ENCODE data around the gene SF3B4. TPM values are rescaled to one million over a fixed set of nuclear protein-coding genes. Genes with fewer than 3 reads are reported as not detected.

SF3B4 gene
- total and polyA plus RNA-seq, 2 of the 8 experiments (the other 6 are each of a cell fraction or from before 2014, with no cell fraction given) = 81.1 to 122 TPM

- no peak overlapping the region for H4K8ac ChIP-seq (ENCODE audit: extremely low read depth, insufficient read depth, low read length)
- peaks cover 0 to 16% (median 10%) of the 10 kb centered on the region in 4 experiments; a peak in 5 of 8 replicates for H3K36me3 ChIP-seq (ENCODE audit: control insufficient read depth in 2 of 4, insufficient read depth in 4 of 4, low read length in 3 of 4)
- FAIRE-seq (no peak), DNase-seq (ENCODE audit: low read depth in 1 of 2, low spot score in 2 of 2) (no peak)
- H3K4me3 ChIP-seq (ENCODE audit: extremely low read depth in 1 of 4, insufficient read depth in 2 of 4, low read depth in 3 of 4, low read length in 4 of 4) = no peak overlapping the region
- no peaks in the 10 kb centered on the region for H3K27me3 ChIP-seq (replicated peaks in 1 of 4; ENCODE audit: control insufficient read depth in 3 of 4, extremely low read depth in 1 of 4, insufficient read depth in 3 of 4, low read length in 3 of 4)
- H3K9me3 ChIP-seq (ENCODE audit: insufficient read depth in 2 of 2, low read depth in 1 of 2, low read length in 1 of 2) = no peaks in the 10 kb centered on the region
- no peaks in the 10 kb centered on the region for H3K4me1 ChIP-seq (replicated peaks in 1 of 4; ENCODE audit: control insufficient read depth in 3 of 4, insufficient read depth in 4 of 4, low read length in 3 of 4)
- H2BK5ac ChIP-seq (ENCODE audit: low read depth, low read length) = no peak overlapping the region
- H3K23me2 ChIP-seq (ENCODE audit: low read depth, low read length) = no peaks in the 10 kb centered on the region
- TF ChIP-seq TCF12 (IDR thresholded peaks at IDR 0.05; ENCODE audit: low read depth, low read length) = no peak
- no peak for TF ChIP-seq NANOG (IDR thresholded peaks at IDR 0.05; ENCODE audit: insufficient read depth, low read depth, low read length, poor library complexity, severe bottlenecking)
- no peak for TF ChIP-seq GABPA (IDR thresholded peaks at IDR 0.05; ENCODE audit: borderline replicate concordance, insufficient read depth, low read length)
- no peak for TF ChIP-seq TEAD4 (IDR thresholded peaks at IDR 0.05; ENCODE audit: low read depth, low read length)
- no peak for TF ChIP-seq TBP (IDR thresholded peaks at IDR 0.05; ENCODE audit: low read depth, low read length)
- no peak for TF ChIP-seq JUND (IDR thresholded peaks at IDR 0.05; ENCODE audit: low read length)
- TF ChIP-seq CHD1 (IDR thresholded peaks at IDR 0.05; ENCODE audit: low read depth, low read length) = no peak
- TF ChIP-seq HDAC6 (IDR thresholded peaks at IDR 0.05; ENCODE audit: low read depth, low read length) = no peak
- no peak for TF ChIP-seq KDM1A (IDR thresholded peaks at IDR 0.05; ENCODE audit: borderline replicate concordance, low read length)
- no peak for TF ChIP-seq BRCA1 (IDR thresholded peaks at IDR 0.05; ENCODE audit: low read depth, low read length)
- no peak for TF ChIP-seq TAF1 (IDR thresholded peaks at IDR 0.05; ENCODE audit: low read depth, low read length)
- no peak for TF ChIP-seq POLR2AphosphoS5 (IDR thresholded peaks at IDR 0.05; ENCODE audit: low read depth, low read length)
- TF ChIP-seq MAFK (IDR thresholded peaks at IDR 0.05; ENCODE audit: low read depth, low read length) = no peak
- TF ChIP-seq KDM4A (IDR thresholded peaks at IDR 0.05; ENCODE audit: low read depth, low read length, severe bottlenecking) = no peak
- TF ChIP-seq BCL11A (IDR thresholded peaks at IDR 0.05; ENCODE audit: low read depth in 2 of 2, low read length in 2 of 2) = no peak
- H2BK120ac ChIP-seq (replicated peaks; ENCODE audit: low read depth, low read length) = no peak overlapping the region
- no peak overlapping the region for H2BK15ac ChIP-seq (ENCODE audit: low read length)
- no peak overlapping the region for H2AK5ac ChIP-seq (ENCODE audit: low read depth, low read length)
- no peak overlapping the region for H2BK20ac ChIP-seq (ENCODE audit: low read length)
- no peak overlapping the region for H3K56ac ChIP-seq (replicated peaks; ENCODE audit: insufficient read length, low read depth, low read length)
- ChIA-PET CTCF (ENCODE audit: partially characterized antibody) (no interaction called here), POLR2A (ENCODE audit: partially characterized antibody) (interaction anchor here (0.9 kb wide), 2 partner anchors 10 to 31 kb away, joined by 3 read pairs; no protein-coding TSS in a partner anchor)
- no peak overlapping the region for H4K91ac ChIP-seq (replicated peaks; ENCODE audit: insufficient read length, low read length)
- WGBS, 2 experiments (ENCODE audit: extremely low coverage in 1 of 2, insufficient coverage in 1 of 2, insufficient read length in 1 of 2, insufficient replicate concordance in 2 of 2, low coverage in 1 of 2, low lambda C conversion rate in 2 of 2, missing lambda C conversion rate in 1 of 2) = 93% methylated on average over 3 of the region's 3 CpGs; no CpG with 5 or more reads in 1 of the 2 experiments
- H4K5ac ChIP-seq (ENCODE audit: insufficient read length, low read depth, low read length) = no peak overlapping the region
- H2BK12ac ChIP-seq (ENCODE audit: low read depth, low read length) = no peak overlapping the region
- no peak overlapping the region for H2AFZ ChIP-seq (ENCODE audit: low read length)
- H3K14ac ChIP-seq (ENCODE audit: insufficient read length) = no peak overlapping the region
- no peak overlapping the region for H3K9ac ChIP-seq (replicated peaks in 1 of 4; ENCODE audit: extremely low read depth in 1 of 4, low read depth in 3 of 4, low read length in 3 of 4)
- H3K18ac ChIP-seq (ENCODE audit: extremely low read depth, low read length) = no peak overlapping the region
- peaks cover 0 to 15% of the 10 kb centered on the region in 2 experiments; a peak in 2 of 4 replicates for H3K79me2 ChIP-seq (ENCODE audit: control insufficient read depth in 1 of 2, insufficient read depth in 2 of 2, low read length in 2 of 2)
- H3K27ac ChIP-seq (ENCODE audit: low read depth, low read length) = no peak overlapping the region
- H3K23ac ChIP-seq (ENCODE audit: insufficient read length) = no peak overlapping the region
- no peak overlapping the region for H3K4ac ChIP-seq (replicated peaks; ENCODE audit: insufficient read length, low read depth, low read length)
- peaks cover 0 to 2% of the 10 kb centered on the region in 2 experiments for H4K20me1 ChIP-seq (replicated peaks in 1 of 2; ENCODE audit: control insufficient read depth in 1 of 2, insufficient read depth in 2 of 2, low read length in 2 of 2)
- no peaks in the 10 kb centered on the region; the same call in 1 of the 2 replicates for H3K79me1 ChIP-seq (ENCODE audit: low read depth, low read length)
- H3K4me2 ChIP-seq (ENCODE audit: insufficient read depth in 1 of 2, low read depth in 2 of 2, low read length in 2 of 2) = no peak overlapping the region
Measured at GRCh38 chr1:149977345-149977744, 49.7 kb upstream of the SF3B4 start.

Data from H1 (cell line).